Measurements from ENCODE around the gene RBFA. TPM values are rescaled to one million over a fixed set of nuclear protein-coding genes. Genes with fewer than 3 reads are reported as not detected.

The RBFA gene
- total and polyA plus RNA-seq, 2 of the 13 experiments (the other 11 are each of a cell fraction or from before 2014, with no cell fraction given): 29.7 to 42.4 TPM

- peaks cover 35% of the 10 kb centered on the region for H3K9me3 ChIP-seq (ENCODE audit: low read length)
- H3K4me2 ChIP-seq (ENCODE audit: low read depth, low read length): no peak overlapping the region
- no peak for DNase-seq (ENCODE audit: low spot score)
- no TSS peak for BruUV-seq (replicated peaks)
- no peak overlapping the region for H3K9ac ChIP-seq (ENCODE audit: insufficient read depth, low read depth, low read length)
- ATAC-seq: no peak
- H3K4me1 ChIP-seq (ENCODE audit: insufficient read depth, low read length): no peaks in the 10 kb centered on the region
- over 99% methylated on average over 6 of the region's 6 CpGs for WGBS (ENCODE audit: low lambda C conversion rate)
- H3K79me2 ChIP-seq (ENCODE audit: insufficient read depth, low read length): no peaks in the 10 kb centered on the region
- no peak overlapping the region for H3K4me3 ChIP-seq (replicated peaks in 1 of 3; ENCODE audit: insufficient read depth in 1 of 3, low read depth in 2 of 3, low read length in 3 of 3)
- FAIRE-seq: no peak
- H2AFZ ChIP-seq (ENCODE audit: low read length): no peak overlapping the region
- in situ Hi-C loops (cut with HindIII; ENCODE audit: extremely low pct_ligation_motif_present, low pct_unique_long_range_greater_than_20kb): no loop called here
- no peak overlapping the region for H3K27ac ChIP-seq (ENCODE audit: extremely low read length, insufficient read depth, low read length)
- CTCF ChIA-PET (ENCODE audit: low intra/inter-chr PET ratio, low total read pairs): no interaction called here
- H3K27me3 ChIP-seq (ENCODE audit: control insufficient read depth in 1 of 2, insufficient read depth in 2 of 2, low read length in 2 of 2): no peaks in the 10 kb centered on the region
- intact Hi-C loops (cut with micrococcal nuclease; ENCODE audit: unreplicated experiment): no loop called here
- peaks cover 4 to 19% of the 10 kb centered on the region in 2 experiments; a peak in 4 of 5 replicates for H3K36me3 ChIP-seq (replicated peaks in 1 of 2; ENCODE audit: control insufficient read depth in 1 of 2, insufficient read depth in 2 of 2, low read length in 2 of 2)
- POLR2A ChIA-PET: interaction anchor here (0.9 kb wide), 1 partner anchor 16 kb away, joined by 3 read pairs; the partner anchor contains the start of gene RBFA
- no peaks in the 10 kb centered on the region for H4K20me1 ChIP-seq (ENCODE audit: insufficient read depth, low read length)
- no peak for TF ChIP-seq ZNF598 (CRISPR knock-in tag; IDR thresholded peaks at IDR 0.05; ENCODE audit: borderline replicate concordance)
- TF ChIP-seq REPIN1 (CRISPR knock-in tag; IDR thresholded peaks at IDR 0.05; ENCODE audit: borderline replicate concordance, low read depth): no peak
- no peak for TF ChIP-seq ZNF260 (CRISPR knock-in tag; IDR thresholded peaks at IDR 0.05; ENCODE audit: borderline replicate concordance, low read depth)
- TF ChIP-seq, protein P1, sequence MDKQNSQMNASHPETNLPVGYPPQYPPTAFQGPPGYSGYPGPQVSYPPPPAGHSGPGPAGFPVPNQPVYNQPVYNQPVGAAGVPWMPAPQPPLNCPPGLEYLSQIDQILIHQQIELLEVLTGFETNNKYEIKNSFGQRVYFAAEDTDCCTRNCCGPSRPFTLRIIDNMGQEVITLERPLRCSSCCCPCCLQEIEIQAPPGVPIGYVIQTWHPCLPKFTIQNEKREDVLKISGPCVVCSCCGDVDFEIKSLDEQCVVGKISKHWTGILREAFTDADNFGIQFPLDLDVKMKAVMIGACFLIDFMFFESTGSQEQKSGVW (CRISPR knock-in tag; IDR thresholded peaks at IDR 0.05; ENCODE audit: borderline replicate concordance): no peak
These were observed 16.6 kb downstream of the RBFA start for GRCh38 chr18:80050797-80051196.

DNA sequence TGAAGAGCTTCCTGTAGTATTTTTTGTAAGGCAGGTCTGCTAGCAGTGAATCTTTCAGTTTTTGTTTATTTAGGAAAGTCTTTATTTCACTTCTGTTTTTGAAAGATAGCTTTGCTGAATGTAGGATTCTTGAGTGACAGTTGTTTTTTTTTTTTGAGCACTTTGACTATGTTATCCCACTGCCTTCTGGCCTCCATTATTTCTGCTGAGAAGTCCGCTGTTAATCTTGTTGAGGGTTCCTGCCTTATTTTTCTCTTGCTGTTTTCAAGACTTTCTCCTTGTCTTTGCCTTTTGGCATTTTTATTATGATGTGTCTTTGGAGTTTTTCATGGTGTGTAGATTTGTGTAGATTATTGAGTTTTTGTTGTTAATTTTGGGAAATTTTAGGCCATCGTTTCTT lies 21.9 kb downstream of the RBFA start:
- Histone ChIP-seq H3K27ac (ENCODE audit: extremely low read length, insufficient read depth, low read length) (no peak overlapping the region), H3K9me3 (ENCODE audit: low read length) (peaks cover 51% of the 10 kb centered on the region), H3K4me3 (replicated peaks in 1 of 3; ENCODE audit: insufficient read depth in 1 of 3, low read depth in 2 of 3, low read length in 3 of 3) (no peak overlapping the region), H2AFZ (ENCODE audit: low read length) (no peak overlapping the region), H3K27me3 (ENCODE audit: control insufficient read depth in 1 of 2, insufficient read depth in 2 of 2, low read length in 2 of 2) (no peaks in the 10 kb centered on the region), H3K4me1 (ENCODE audit: insufficient read depth, low read length) (no peaks in the 10 kb centered on the region), H3K79me2 (ENCODE audit: insufficient read depth, low read length) (no peaks in the 10 kb centered on the region), H3K36me3 (replicated peaks in 1 of 2; ENCODE audit: control insufficient read depth in 1 of 2, insufficient read depth in 2 of 2, low read length in 2 of 2) (no peaks in the 10 kb centered on the region; a peak in 1 of 5 replicates), H4K20me1 (ENCODE audit: insufficient read depth, low read length) (no peaks in the 10 kb centered on the region), H3K4me2 (ENCODE audit: low read depth, low read length) (no peak overlapping the region), H3K9ac (ENCODE audit: insufficient read depth, low read depth, low read length) (no peak overlapping the region)
- ATAC-seq (no peak), FAIRE-seq (no peak), DNase-seq (ENCODE audit: low spot score) (no peak)
- BruUV-seq (replicated peaks): no TSS peak
- in situ Hi-C loops (cut with HindIII; ENCODE audit: extremely low pct_ligation_motif_present, low pct_unique_long_range_greater_than_20kb) (no loop called here), intact Hi-C loops (cut with micrococcal nuclease; ENCODE audit: unreplicated experiment) (no loop called here)
- no peak for TF ChIP-seq FOXM1 (CRISPR knock-in tag; IDR thresholded peaks at IDR 0.05)
- TF ChIP-seq NFKB2 (CRISPR knock-in tag; IDR thresholded peaks at IDR 0.05; ENCODE audit: borderline replicate concordance): no peak
- TF ChIP-seq ZNF317 (CRISPR knock-in tag; IDR thresholded peaks at IDR 0.05): peak; percentile 99
- WGBS (ENCODE audit: low lambda C conversion rate): 79% methylated on average over 2 of the region's 2 CpGs
- ChIA-PET POLR2A (no interaction called here), CTCF (ENCODE audit: low intra/inter-chr PET ratio, low total read pairs) (no interaction called here)

Data from HepG2 (cell line).